Fibroblast of lung (primary cell): ENCODE results near the gene RNPEPL1. TPM values are rescaled to one million over a fixed set of nuclear protein-coding genes. Genes with fewer than 3 reads are reported as not detected.

ENCODE experiments used
- DNase-seq, 2 donors: peaks; one replicate each; pipeline versions ENCODE4 v3.0.0 to v3.0.0-alpha.2; 2010; ENCODE audit warnings: low read depth in 2 of 2
- H2AFZ ChIP-seq: 2 replicates; pipeline ENCODE4 v1.5.1; 2012; ENCODE audit warnings: low read length, control low read depth, inconsistent platforms
- H3K27ac ChIP-seq: 2 replicates; pipeline ENCODE4 v1.5.1; 2011; ENCODE audit warnings: low read length, control low read depth; ENCODE audit not compliant: insufficient read depth
- H3K27me3 ChIP-seq: 2 replicates; pipeline ENCODE4 v1.5.1; 2011; ENCODE audit warnings: mild to moderate bottlenecking, low read length; ENCODE audit not compliant: control insufficient read depth, insufficient read depth
- H3K36me3 ChIP-seq: 2 replicates; pipeline ENCODE4 v1.5.1; 2011; ENCODE audit warnings: low read length; ENCODE audit not compliant: control insufficient read depth, insufficient read depth
- H3K4me1 ChIP-seq: 2 replicates; pipeline ENCODE4 v1.5.1; 2011; ENCODE audit warnings: low read length; ENCODE audit not compliant: control insufficient read depth, insufficient read depth; ENCODE audit errors: extremely low read depth
- H3K4me2 ChIP-seq: 2 replicates; pipeline ENCODE4 v1.5.1; 2011; ENCODE audit warnings: low read length, control low read depth; ENCODE audit not compliant: insufficient read depth; ENCODE audit errors: extremely low read depth
- H3K4me3 ChIP-seq, 4 experiments: fragments of 200-600 bp in 1 of 4; sonication (generic) in 1 of 4; replicated peaks in 1 of 4; 2 replicates each; pipeline ENCODE4 v1.5.1; 2011 to 2016; ENCODE audit warnings: low read length in 4 of 4, low read depth in 3 of 4, mild to moderate bottlenecking in 3 of 4, control low read depth in 2 of 4, inconsistent platforms in 1 of 4, mixed read lengths in 1 of 4; ENCODE audit not compliant: insufficient read depth in 1 of 4; ENCODE audit errors: control extremely low read depth in 1 of 4
- H3K79me2 ChIP-seq: 2 replicates; pipeline ENCODE4 v1.5.1; 2012; ENCODE audit warnings: mild to moderate bottlenecking, low read length, inconsistent platforms; ENCODE audit not compliant: control insufficient read depth, insufficient read depth
- H3K9ac ChIP-seq: 2 replicates; pipeline ENCODE4 v1.5.1; 2011; ENCODE audit warnings: mild to moderate bottlenecking, low read length, control low read depth; ENCODE audit not compliant: insufficient read depth
- H3K9me3 ChIP-seq: 2 replicates; pipeline ENCODE4 v1.5.1; 2012; ENCODE audit warnings: low read depth, low read length; ENCODE audit not compliant: control insufficient read depth, insufficient read depth
- H4K20me1 ChIP-seq: 2 replicates; pipeline ENCODE4 v1.5.1; 2011; ENCODE audit warnings: low read length; ENCODE audit not compliant: control insufficient read depth, insufficient read depth; ENCODE audit errors: extremely low read depth
- EZH2 ChIP-seq: IDR thresholded peaks from 2 replicates; pipeline ENCODE4 v1.5.1; 2012; ENCODE audit warnings: low read length, control low read depth, mild to moderate bottlenecking; ENCODE audit errors: missing control alignments
- polyA plus RNA-seq, 2 donors: library from polyadenylated mRNA; depleted of rRNA in 1 of 2; stranded (reverse) in 1 of 2; unstranded in 1 of 2; fragments of >200 nt; gene quantifications; 2 replicates each; pipeline ENCODE4 v1.2.1, GENCODE V29; 2011 to 2012; ENCODE audit warnings: missing spikeins in 1 of 2
- total RNA-seq: library from RNA; depleted of rRNA; stranded (reverse); fragments of >200 nt; gene quantifications from 2 replicates; pipeline ENCODE4 v1.2.1, GENCODE V29; 2014
- TF ChIP-seq, protein P1 (sequence below), 2 donors: IDR thresholded peaks in 1 of 2; conservative IDR thresholded peaks in 1 of 2; 1 replicate in 1 of 2; 2 replicates in 1 of 2; pipeline ENCODE4 v1.5.1; 2011 to 2012; ENCODE audit warnings: low read length in 2 of 2, control low read depth in 1 of 2, inconsistent platforms in 1 of 2, low read depth in 1 of 2, mild to moderate bottlenecking in 1 of 2

The RNPEPL1 gene
- total and polyA plus RNA-seq, 2 donors (not counting 1 experiment from before 2014, with no cell fraction given) = 7.9 to 20.6 TPM

DNA sequence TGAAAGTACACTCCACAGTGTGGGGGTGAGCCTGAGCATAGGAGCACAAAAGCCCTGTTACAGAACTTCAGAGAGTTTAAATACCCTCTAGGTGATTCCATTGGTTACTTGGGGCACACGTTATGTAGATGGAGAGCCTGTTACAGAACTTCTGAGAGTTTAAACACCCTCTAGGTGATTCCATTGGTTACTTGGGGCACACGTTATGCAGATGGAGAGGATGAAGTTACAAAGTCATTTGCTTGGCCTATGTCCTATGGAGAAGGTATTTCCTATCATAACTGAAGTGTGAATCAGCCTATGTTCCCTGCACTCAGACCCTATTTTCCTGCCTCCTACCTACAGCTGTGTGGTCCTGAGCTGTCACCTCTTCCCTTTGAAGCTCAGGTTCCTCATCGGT is 14.5 kb downstream of the RNPEPL1 start:
- peaks cover 1% of the 10 kb centered on the region for H3K36me3 ChIP-seq
- H4K20me1 ChIP-seq = no peaks in the 10 kb centered on the region
- H3K9me3 ChIP-seq = no peaks in the 10 kb centered on the region
- H3K4me3 ChIP-seq = no peak overlapping the region
- DNase-seq = no peak
- TF ChIP-seq EZH2 = no peak
- TF ChIP-seq, protein P1, sequence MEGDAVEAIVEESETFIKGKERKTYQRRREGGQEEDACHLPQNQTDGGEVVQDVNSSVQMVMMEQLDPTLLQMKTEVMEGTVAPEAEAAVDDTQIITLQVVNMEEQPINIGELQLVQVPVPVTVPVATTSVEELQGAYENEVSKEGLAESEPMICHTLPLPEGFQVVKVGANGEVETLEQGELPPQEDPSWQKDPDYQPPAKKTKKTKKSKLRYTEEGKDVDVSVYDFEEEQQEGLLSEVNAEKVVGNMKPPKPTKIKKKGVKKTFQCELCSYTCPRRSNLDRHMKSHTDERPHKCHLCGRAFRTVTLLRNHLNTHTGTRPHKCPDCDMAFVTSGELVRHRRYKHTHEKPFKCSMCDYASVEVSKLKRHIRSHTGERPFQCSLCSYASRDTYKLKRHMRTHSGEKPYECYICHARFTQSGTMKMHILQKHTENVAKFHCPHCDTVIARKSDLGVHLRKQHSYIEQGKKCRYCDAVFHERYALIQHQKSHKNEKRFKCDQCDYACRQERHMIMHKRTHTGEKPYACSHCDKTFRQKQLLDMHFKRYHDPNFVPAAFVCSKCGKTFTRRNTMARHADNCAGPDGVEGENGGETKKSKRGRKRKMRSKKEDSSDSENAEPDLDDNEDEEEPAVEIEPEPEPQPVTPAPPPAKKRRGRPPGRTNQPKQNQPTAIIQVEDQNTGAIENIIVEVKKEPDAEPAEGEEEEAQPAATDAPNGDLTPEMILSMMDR (conservative IDR thresholded peaks at IDR 0.05 in 1 of 2, IDR thresholded peaks at IDR 0.05 in 1 of 2; ENCODE audit: low read depth in 1 of 2, low read length in 2 of 2) = no peak
- H3K79me2 ChIP-seq = peaks cover 51% of the 10 kb centered on the region
- no peak overlapping the region for H2AFZ ChIP-seq
- H3K4me2 ChIP-seq = no peak overlapping the region
- H3K27ac ChIP-seq = no peak overlapping the region
- H3K9ac ChIP-seq = no peak overlapping the region
- no peaks in the 10 kb centered on the region for H3K27me3 ChIP-seq
- peaks cover 16% of the 10 kb centered on the region for H3K4me1 ChIP-seq

GRCh38 chr2:240583774-240584173 is 15.5 kb downstream of the RNPEPL1 start:
- H3K27ac ChIP-seq = no peak overlapping the region
- peaks cover 19% of the 10 kb centered on the region for H3K4me1 ChIP-seq
- peaks cover 58% of the 10 kb centered on the region for H3K79me2 ChIP-seq
- no peak overlapping the region for H3K9ac ChIP-seq
- DNase-seq = no peak
- H3K9me3 ChIP-seq = no peaks in the 10 kb centered on the region
- no peak overlapping the region for H3K4me3 ChIP-seq
- no peaks in the 10 kb centered on the region for H3K27me3 ChIP-seq
- peaks cover 1% of the 10 kb centered on the region for H3K36me3 ChIP-seq
- no peak overlapping the region for H2AFZ ChIP-seq
- H3K4me2 ChIP-seq = no peak overlapping the region
- no peak for TF ChIP-seq EZH2
- TF ChIP-seq, protein P1 (conservative IDR thresholded peaks at IDR 0.05 in 1 of 2, IDR thresholded peaks at IDR 0.05 in 1 of 2; ENCODE audit: low read depth in 1 of 2, low read length in 2 of 2) = no peak
- H4K20me1 ChIP-seq = no peaks in the 10 kb centered on the region

DNA sequence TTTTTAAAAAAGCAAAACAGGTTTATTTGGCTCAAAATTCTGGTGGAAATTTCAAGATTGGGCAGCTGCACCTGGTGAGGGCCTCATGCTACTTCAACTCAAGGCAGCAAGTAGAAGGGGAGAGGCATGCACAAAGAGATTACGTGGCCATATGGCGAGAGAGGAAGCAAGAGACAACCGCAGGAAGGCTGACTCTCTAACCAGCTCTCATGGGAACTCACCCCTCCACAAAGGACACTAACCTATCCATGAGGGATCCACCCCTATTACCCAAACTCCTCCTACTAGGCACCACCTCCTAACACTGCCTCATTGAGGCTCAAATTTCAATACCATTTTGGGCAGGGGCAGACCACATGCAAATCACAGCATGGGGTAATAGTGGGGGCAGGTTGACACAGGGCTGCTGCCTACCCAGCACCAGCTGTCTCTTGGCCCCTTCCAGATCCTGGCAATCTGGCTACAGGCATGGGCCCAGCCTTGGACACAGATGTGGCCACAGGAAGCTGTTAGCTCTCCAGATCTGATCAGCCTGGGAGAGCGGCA is 16.3 kb downstream of the RNPEPL1 start:
- peak; percentile 20 to 33 for DNase-seq
- Histone ChIP-seq H3K36me3 (peaks cover 1% of the 10 kb centered on the region), H3K79me2 (peaks cover 54% of the 10 kb centered on the region), H3K4me2 (peak overlapping the region; percentile 94), H3K9me3 (no peaks in the 10 kb centered on the region), H3K27me3 (no peaks in the 10 kb centered on the region), H3K9ac (no peak overlapping the region), H4K20me1 (no peaks in the 10 kb centered on the region), H3K4me3 (peak overlapping the region in 2 of 4 experiments; percentile 82 to 83), H2AFZ (no peak overlapping the region), H3K4me1 (peaks cover 15% of the 10 kb centered on the region), H3K27ac (no peak overlapping the region)
- no peak for TF ChIP-seq EZH2
- TF ChIP-seq, protein P1 (conservative IDR thresholded peaks at IDR 0.05 in 1 of 2, IDR thresholded peaks at IDR 0.05 in 1 of 2; ENCODE audit: low read depth in 1 of 2, low read length in 2 of 2) = no peak
